Measurements from ENCODE around the gene FA2H.

The FA2H gene

DNA sequence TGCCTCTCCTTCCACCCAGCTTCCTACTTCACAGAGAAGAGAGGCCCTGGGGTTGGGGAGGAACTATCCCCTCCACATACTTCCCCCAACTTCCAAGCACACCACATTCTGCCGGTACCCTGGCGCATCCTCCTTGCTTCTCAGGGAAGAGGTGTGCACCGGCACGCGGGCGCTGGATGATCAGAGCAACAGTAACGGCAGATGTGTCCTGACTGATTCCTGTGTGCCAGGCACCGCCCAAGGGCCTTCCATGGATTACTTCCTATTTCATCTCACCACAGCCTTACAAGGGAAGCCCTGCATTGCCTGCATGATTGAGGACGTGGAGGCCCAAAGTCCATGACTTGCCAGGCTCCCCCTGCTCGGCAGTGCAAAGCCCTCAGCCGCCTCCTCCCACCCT is 52.9 kb downstream of the FA2H start:
- no peak for DNase-seq

DNA sequence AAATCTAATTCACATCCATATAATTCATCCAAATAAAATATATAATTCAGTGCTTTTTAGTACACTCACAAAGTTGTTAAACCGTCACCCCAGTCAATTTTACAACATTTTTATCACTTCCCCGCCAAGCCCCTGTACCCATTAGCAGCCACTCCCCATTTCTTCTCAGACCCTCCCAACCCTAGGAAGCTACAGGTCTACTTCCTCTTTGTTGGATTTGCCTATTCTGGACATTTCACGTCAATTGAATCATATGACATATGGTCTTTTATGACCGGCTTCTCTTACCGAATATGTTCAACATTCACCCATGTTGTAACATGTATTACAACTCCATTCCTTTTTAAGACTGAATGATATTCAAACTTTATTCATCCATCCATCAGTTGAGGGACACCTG is 54.0 kb downstream of the FA2H start:
- no peak for DNase-seq

DNA sequence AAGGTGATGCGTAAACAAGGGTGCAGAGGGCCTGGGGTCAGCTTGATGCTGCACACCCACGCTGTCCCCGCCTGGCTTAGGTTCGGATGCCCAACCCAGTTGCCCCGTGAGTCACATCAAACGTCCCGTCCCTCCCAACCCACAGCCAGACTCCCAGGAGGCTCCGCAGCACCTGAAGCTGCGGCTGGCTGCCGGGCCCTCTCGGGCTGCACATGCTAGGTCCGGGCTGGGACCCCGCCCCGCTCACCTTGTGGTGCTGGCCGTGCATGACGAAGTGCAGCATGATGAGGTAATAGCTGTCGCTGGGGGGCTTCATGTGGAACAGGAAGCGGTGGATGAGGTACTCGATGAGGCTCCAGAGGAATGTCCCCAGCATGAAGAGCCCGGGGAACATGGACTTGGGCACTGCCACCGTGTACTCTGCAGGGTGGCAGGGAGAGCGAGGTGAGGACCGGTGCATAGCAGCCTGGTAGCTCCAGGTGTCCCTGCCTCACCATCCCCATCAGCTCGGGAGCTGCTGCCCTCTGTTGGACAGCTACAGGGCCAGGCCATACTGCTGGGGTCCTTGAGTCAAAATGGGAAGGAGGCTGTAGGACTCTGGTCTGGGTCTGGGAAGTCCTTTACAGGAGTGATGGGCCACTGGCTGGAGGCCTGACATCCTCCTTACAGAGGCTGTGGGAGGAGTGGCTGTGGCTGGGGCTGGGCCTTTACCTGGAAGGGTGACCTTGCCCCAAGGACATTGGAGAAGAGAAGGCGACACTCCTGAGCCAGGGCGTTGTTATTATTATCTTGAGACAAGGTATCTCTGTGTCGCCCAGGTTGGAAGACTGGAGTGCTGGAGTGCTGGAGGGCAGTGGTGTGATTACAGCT is 55.6 kb downstream of the FA2H start:
- no peak for DNase-seq

DNA sequence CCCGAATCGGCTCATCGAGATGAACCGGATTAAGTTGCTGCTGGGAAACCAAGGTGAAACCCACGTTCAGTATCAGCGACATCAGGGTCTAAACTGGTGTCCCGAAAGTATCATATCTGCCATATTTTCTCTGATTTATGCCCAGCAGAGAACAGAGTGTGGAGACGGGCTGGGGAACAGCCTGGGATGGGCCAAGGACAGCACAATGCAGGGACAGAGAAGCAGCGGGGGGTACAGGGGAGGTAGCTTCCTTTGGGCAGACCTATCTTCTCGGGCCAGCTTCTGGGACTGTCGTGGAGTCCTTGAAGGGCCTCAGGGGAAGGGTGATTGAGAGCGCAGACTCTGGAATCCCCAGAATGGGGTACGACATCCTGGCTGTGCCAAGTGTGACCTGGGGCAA is 56.5 kb downstream of the FA2H start:
- no peak for DNase-seq

DNA sequence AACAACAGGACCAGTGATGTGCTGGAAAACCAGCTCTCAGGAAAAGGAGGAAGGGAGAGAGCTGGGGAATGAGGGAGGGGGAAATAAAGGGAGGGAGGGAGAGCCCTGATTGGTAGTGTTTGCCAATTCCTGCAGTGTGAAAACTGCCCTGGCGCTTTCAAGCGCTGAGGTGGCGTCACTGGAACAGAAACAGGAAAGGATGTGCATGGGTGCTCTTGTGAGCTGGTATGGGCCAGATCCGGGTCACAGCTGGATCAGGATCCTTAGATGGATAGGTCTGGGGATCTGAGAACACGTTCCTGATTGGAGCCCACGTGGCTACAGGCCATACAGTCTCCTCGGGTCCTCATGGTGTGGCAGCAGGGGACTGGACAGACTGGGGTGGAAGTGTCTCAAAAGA is 57.3 kb downstream of the FA2H start:
- DNase-seq, result no peak

DNA sequence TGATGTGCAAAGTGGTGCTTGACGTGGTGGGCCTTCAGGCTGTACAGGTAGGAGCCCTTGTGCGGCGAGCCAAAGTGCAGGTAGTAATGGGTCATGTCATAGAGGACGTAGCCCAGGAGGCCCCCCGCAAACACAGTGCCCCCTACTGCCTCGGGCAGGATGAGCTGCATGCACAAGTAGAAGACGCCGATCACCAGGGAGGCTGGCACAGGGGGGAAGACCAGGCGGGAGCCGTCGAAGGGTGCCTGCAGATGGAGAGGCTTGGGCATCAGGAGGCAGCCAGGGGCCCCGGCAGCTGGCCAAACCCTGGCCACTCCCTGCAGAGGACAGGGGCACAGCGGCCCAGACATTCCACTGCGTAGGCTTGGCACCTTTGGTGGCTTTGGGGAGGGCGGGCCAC is 58.3 kb downstream of the FA2H start:
- DNase-seq, result no peak

DNA sequence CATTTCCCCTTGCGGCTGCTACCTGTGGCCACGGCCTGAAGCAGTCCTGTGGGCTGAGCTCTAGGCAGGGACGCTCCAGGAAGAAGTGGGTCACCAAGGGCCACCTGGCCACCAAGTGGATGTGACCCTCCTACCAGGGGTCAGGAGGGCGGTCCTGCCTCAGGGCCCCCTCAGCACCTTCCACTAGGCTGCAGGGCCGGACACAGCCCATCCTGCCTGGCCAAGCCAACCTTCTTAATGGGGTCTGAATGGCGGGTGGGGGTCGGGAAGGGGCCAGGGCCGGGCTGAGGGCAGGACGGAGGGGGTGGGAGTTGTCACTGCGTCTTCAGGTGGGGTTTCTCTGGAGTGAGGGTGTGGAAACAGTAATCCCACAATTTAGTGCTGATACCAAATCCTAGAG is 60.7 kb downstream of the FA2H start:
- DNase-seq, result no peak

DNA sequence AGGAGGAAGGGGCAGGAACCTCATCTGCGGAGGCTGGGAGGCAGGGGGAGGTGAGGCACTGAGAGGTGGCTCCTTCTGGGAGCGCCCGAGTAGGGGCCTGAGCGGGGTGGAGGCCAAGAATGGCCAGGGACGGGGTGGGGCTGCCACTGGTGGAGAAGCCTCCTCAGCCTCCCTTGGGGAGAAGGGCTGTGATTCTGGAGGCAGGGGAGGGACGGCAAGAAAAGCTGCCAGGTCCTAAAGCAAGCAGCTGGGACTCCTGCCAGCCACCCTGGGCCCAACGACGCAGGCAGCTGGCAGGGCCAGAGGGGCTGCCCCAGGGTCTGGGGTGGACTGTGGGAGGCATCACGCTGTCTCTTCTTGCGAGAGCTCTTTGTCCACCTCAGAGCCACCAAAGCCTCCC is 61.3 kb downstream of the FA2H start:
- no peak for DNase-seq

DNA sequence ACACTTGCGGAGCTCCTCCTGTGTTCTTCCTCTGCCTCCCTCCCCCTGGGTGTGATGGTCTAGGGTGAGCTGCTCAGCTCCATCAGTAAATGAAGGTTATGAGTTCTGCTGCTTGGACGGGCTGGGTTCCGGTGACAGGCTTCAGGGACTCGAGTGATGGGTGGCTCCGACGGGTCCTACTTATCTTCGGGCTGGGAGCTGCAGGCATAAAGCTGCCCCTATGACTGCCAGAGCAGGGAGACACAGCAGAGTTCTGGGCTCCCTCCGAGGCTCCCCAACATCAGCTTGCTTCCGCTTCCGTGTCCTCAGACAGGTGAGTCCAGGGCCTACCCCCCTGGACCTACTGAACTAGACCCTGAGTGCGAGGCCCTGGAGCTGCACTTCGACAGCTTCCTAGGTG is 62.7 kb downstream of the FA2H start:
- no peak for DNase-seq

DNA sequence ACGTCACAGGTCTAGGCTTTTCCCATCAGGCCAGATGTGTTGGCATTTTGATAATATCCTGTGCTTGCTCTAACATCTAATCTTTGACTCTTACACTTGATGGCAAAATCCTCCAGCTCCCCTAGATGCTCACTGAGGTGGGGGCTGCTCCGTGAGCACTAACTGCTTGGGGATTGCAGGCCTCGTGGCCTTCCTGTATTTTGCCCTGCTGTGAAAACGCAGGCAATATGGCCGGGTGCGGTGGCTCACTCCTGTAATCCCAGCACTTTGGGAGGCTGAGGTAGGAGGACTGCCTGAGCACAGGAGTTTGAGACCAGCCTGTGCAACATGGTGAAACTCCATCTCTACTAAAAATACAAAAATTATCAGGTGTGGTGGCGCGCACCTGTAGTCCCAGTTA is 64.2 kb downstream of the FA2H start:
- no peak for DNase-seq

DNA sequence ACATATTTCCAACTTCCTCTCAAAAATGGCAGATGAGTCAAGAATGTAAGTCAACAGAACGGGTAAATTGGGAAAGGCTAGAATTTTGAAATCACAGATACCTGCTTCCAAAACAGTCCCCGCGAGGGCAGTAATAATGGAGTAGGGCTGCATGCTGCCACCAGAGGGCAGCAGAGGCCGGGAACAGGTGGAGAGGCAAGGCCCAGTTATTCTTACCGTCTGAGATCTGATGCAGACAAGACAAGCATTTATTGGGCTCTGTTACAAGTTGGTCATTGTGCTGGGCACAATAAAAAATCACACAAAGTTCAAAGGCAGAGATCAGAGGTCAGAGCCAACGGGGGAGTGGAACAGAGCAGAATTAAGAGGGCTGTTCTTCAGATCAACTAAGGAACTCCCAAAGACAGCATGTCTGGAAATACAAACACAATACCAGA is 65.2 kb downstream of the FA2H start:
- DNase-seq, result peak; percentile 83

DNA sequence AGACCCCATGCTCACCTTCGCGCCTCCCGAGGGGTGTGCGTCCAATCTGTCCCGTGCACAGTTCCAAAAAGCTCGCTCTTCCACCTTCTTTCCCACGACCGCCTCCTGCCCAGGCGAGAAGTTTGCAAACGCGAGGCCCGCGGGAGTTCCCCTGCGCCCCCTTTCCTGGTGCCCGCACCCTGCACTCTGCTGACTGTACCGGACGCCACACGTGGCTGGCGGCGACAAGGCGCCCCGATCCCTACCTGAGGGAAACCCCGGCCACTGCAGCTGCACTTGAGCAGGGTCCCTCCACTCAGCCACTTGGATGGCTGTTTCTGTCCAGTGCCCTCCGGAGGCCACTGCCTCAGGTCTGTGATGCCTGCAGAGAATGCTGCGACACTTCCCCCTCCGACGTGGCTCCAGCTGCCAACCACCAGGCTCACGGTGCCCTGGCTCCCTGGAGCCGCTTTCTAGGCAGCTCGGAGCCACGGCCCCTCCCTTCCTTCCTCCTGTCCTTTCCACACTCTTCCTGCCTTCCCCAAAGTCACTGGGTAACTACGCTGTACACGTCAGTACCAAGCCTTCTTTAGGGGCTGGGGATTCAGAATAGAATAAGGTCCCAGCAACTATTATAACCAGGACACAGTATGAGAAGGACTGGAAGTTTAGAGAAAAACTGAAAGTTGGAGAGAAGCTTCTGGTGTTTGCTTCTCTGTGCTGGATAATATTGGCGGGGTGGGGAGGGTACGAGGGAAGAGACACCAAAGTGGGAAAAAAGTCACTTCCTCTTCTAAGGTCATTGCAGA is 74.0 kb downstream of the FA2H start, which contains the start of gene MLKL:
TSS of gene MLKL (minus strand) at position 425 of the 788 bp plus-strand sequence. CDS start 5,105 bp downstream, outside the sequence.
- DNase-seq, result peak; percentile 67

DNA sequence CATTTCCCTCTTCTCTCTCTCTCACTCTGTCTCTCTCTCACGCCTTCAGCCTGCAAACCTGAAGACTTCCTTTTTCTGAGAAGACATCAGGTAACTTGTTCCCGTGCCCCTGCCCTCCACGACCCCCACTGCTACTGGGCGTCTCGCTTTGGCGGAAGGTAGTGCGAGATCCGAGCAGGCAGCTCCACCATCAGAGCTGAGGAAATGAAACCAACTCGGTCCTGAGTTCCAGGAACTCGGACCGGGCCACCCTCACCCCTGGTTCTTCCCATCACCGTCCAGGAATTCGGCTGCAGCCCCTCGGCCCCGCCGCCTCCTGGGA is 74.5 kb downstream of the FA2H start:
- DNase-seq, result no peak

DNA sequence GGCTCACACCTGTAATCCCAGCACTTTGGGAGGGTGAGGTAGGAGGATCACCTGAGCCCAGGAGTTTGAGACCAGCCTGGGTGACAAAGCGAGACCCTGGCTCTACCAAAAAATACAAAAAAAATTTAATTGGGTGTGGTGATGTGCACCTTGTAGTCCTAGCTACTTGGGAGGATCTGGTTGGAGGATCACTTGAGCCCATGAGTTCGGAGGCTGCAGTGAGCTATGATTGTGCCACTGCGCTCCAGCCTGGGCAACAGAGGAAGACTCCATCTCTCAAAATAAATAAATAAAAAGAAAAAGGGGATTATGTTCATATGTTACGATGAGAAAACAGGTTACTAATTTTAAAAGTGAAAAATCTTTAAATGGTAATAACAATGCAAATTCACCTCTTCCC is 75.0 kb downstream of the FA2H start:
- DNase-seq, result no peak

DNA sequence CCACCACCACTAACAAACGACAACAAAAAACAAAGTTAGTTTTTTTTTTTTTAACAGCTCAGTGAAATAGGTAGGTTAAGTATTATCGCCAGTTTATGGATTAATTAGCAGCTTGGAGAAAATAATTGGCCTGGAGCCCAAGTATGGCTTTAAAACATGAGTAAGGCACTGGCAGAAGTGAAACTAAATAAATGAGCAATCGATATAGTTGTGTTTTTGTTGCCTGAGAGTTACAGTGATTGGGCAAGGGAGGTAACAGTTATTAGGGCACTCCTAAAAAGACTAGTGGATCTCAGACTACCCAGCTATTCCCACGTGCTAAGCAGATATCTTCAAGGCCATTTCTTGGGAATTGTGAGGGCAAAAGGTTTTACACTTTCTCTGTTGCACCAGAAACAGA is 76.4 kb downstream of the FA2H start:
- DNase-seq, result no peak

DNA sequence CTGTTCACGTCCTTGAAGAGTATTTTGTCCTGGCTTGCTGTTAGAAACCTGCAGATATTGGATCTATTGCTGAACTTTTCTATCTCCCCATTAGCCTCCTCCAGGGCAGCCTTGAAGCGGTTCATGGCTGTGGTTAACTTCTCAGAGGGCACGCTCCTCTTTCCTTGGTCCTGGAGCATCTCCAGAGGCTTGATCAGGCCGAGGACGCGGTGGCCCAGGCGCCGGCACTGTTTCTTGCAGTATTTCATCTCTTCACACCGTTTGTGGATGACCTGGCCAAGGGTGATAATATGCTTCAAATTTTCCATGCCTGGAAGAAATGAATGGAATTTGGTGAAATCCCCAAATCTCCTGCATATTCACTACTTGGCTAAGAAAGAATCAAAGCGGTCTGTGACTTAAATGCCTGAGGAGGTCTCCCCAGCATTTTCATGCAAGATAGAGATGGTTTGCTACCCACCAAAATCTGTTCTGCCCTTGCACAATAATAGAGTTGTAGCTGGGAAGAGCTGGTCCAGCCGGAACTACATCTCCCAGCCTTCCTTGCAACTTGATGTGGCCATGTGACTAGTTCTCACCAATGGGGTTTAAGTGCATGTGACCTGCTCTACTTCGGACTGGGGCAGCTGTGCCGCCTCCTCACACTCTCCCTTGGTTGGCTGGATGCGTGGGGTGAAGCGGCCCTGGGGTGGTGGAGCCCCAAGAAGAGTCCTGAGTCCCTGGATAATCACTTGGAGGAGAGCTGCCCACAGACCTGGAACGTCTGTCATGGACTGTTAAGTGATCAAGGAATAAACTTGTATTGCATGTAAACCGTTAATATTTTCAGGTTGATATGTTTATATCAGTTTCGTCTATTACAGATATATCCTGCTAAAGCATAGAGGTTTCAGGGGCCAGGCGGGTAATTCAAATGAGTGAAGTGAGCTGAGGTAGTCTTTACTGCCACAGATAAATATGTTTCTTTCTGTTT is 78.9 kb downstream of the FA2H start:
- DNase-seq, result peak; percentile 86

DNA sequence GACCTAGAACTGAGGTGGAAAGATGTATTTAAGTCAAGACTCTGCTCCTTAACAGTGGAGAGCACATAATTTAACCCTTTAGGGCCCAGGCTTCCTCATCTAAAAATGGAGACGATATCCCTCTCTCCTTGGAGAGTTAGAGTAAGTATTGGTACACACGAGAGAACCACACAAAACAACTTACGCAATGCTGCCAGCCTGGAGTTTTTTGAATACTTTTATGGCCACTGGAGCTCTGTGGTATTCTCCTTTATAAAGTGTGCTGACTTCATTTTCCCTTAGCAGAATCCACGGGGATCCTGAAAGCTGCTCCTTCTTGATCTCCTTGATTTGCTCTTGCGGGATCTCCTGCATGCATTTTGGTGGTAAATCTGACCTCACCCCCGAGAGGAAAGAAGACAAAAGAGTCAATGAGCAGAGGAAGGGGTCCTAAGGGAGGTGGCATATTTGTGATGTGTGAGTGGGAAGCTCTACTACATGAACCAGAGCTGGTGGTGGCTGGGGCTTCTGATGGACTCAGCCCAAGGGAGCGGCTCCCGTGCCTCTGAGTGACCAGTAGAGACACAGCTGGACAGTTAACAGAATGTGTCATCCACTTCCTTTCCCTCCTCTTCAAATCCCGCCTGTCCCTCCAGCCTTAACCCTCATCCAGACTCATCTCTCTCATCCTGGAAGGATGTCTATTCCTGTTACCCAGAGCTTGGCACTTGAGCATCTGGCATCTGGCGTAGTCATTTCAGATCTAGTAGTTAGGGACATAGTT is 83.3 kb downstream of the FA2H start:
- DNase-seq, result no peak

DNA sequence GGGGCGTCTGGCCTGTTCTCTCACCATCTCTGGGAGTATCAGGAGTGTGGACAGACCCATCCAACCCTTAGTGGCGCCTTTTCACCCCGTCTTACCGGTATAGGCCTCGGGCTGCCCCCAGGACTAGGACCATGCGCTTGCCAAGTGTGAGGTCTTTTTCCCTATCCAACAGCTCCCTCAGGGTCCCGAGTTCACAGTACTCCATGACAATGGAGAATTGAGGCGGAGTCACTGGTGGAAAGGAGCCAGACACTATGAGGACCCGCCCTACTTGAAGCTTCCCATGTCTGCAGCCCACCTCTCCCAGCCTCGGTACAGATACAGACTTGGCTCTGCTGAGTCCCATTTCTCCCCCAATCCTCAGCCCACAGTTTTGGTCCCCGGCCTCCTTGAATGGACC is 92.1 kb downstream of the FA2H start:
- no peak for DNase-seq

DNA sequence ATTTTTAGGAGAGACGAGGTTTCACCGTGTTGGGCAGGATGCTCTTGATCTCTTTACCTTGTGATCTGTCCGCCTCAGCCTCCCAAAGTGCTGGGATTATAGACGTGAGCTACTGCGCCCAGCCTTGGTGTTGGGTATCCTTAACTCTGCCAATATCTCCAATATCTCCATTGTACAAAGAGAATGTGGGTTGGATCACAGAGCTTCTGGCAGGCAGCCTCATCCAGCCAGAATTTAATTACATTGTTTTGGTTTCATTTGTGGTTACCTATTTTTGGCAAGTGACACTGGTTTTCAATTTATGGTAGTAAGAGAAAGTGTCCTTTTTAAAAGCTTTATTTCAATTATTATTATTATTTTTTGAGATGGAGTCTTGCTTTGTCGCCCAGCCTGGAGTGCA is 93.9 kb downstream of the FA2H start:
- DNase-seq, result no peak

DNA sequence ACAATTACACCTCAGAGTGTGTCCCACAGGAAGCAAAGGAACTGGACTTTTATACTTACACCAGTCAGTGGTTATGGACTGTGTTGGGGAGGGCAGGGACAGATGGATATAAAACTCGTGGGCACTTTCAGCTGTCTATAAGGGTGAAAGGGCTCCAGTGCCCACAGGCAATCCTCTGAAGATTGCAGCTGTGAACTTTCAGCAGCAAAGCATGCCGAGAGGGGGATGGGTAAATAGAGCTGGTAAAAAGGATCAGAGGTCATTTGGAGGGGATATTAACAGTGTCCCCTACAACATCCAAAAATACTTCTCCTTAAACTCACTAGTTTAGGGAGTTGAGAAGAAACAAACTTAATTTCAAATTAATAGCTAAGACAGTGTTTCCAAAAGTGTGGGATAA is 94.6 kb downstream of the FA2H start:
- DNase-seq, result no peak

DNA sequence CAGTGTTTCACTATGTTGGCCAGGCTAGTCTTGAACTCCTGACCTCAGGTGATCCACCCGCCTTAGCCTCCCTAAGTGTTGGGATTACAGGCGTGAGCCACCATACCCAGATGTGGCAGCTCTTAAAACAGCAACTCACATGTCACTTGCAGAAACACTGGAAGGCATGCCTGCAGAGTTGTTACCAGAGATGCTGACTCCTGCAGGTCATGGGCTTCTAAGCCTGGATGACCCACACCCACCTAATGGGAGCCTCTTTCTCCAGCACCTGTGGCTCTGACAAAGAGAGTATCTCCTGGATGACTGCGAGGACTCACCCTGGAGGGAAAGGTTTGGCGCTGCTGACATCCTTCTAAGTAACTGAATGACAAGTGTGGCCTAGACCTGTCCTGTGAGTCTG is 96.8 kb downstream of the FA2H start:
- no peak for DNase-seq

DNA sequence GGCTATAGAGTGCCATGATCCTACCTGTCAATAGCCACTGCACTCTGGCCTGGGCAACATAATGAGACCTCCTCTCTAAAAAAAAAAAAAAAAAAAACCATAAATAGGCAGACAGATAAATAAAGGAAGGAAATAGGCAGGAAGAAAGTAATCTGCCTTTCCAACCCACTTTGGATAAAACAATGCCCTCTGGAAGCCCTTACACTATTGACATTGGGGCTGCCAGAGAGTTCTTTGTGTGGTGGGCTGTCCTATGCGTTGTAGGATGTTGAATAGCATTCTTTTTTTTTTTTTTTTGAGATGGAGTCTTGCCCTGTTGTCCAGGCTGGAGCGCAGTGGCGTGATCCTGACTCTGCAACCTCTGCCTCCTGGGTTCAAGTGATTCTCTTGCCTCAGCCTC is 100.7 kb downstream of the FA2H start:
- no peak for DNase-seq
